Measurements from ENCODE around the gene DEFB132. TPM values are rescaled to one million over a fixed set of nuclear protein-coding genes. Genes with fewer than 3 reads are reported as not detected.
A peak's percentile ranks its signal among the peaks of the same experiment; 100 is the strongest.

Gene DEFB132
- total and polyA plus RNA-seq, 2 of the 13 experiments (the other 11 are each of a cell fraction or from before 2014, with no cell fraction given) = not detected

DNA sequence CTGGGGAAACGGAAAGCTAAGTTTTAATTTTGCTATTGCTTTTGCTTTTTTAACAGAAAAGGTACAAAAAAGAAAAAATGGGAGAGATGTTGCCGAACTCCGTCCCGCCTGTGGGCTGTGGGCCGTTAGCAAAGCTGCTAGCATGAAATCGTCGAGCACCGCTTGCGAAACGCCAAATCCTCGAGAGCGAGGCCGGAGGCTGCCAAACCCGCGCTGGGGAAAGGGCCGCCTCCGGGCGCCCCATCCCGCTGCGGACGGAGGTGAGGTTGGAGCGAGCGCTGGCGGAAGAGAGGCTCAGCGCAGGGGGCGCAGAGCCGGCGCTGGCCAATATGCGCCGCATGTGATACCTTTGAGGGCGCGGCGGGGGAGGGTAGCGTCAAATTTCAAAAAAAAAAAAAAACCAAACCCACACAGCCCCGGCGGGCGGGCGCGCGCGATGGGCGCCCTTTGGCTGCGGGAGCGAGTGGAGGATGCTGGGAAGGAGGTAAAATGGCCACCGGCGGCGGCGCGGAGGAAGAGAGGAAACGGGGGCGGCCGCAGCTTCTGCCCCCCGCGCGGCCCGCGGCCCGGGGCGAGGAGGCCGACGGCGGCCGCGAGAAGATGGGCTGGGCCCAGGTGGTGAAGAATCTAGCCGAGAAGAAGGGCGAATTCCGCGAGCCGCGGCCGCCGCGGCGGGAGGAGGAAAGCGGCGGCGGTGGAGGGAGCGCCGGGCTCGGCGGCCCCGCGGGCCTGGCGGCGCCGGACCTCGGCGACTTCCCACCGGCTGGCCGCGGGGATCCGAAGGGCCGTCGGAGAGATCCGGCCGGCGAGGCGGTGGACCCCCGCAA lies 39.8 kb downstream of the DEFB132 start, which contains the start of gene ZCCHC3 (continued):
- peak; percentile 21; the same call in 1 of the 2 replicates for TF ChIP-seq ARID2 (CRISPR knock-in tag; IDR thresholded peaks at IDR 0.05; ENCODE audit: borderline replicate concordance)
- TF ChIP-seq AGO1 (IDR thresholded peaks at IDR 0.05; ENCODE audit: low read depth, low read length, poor library complexity, severe bottlenecking) = peak; percentile 88
- TF ChIP-seq, protein P1, sequence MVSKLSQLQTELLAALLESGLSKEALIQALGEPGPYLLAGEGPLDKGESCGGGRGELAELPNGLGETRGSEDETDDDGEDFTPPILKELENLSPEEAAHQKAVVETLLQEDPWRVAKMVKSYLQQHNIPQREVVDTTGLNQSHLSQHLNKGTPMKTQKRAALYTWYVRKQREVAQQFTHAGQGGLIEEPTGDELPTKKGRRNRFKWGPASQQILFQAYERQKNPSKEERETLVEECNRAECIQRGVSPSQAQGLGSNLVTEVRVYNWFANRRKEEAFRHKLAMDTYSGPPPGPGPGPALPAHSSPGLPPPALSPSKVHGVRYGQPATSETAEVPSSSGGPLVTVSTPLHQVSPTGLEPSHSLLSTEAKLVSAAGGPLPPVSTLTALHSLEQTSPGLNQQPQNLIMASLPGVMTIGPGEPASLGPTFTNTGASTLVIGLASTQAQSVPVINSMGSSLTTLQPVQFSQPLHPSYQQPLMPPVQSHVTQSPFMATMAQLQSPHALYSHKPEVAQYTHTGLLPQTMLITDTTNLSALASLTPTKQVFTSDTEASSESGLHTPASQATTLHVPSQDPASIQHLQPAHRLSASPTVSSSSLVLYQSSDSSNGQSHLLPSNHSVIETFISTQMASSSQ (IDR thresholded peaks at IDR 0.05; ENCODE audit: low read depth) = peak; percentile 19; the same call in 1 of the 2 replicates
- TF ChIP-seq, protein P1 (CRISPR knock-in tag; IDR thresholded peaks at IDR 0.05; ENCODE audit: borderline replicate concordance) = no peak; the same call in 1 of the 2 replicates
- peak; percentile 92 for TF ChIP-seq ZNF235 (CRISPR knock-in tag; IDR thresholded peaks at IDR 0.05; ENCODE audit: borderline replicate concordance)
- TF ChIP-seq SMARCE1 (IDR thresholded peaks at IDR 0.05; ENCODE audit: borderline replicate concordance) = no peak
- TF ChIP-seq, protein P2, sequence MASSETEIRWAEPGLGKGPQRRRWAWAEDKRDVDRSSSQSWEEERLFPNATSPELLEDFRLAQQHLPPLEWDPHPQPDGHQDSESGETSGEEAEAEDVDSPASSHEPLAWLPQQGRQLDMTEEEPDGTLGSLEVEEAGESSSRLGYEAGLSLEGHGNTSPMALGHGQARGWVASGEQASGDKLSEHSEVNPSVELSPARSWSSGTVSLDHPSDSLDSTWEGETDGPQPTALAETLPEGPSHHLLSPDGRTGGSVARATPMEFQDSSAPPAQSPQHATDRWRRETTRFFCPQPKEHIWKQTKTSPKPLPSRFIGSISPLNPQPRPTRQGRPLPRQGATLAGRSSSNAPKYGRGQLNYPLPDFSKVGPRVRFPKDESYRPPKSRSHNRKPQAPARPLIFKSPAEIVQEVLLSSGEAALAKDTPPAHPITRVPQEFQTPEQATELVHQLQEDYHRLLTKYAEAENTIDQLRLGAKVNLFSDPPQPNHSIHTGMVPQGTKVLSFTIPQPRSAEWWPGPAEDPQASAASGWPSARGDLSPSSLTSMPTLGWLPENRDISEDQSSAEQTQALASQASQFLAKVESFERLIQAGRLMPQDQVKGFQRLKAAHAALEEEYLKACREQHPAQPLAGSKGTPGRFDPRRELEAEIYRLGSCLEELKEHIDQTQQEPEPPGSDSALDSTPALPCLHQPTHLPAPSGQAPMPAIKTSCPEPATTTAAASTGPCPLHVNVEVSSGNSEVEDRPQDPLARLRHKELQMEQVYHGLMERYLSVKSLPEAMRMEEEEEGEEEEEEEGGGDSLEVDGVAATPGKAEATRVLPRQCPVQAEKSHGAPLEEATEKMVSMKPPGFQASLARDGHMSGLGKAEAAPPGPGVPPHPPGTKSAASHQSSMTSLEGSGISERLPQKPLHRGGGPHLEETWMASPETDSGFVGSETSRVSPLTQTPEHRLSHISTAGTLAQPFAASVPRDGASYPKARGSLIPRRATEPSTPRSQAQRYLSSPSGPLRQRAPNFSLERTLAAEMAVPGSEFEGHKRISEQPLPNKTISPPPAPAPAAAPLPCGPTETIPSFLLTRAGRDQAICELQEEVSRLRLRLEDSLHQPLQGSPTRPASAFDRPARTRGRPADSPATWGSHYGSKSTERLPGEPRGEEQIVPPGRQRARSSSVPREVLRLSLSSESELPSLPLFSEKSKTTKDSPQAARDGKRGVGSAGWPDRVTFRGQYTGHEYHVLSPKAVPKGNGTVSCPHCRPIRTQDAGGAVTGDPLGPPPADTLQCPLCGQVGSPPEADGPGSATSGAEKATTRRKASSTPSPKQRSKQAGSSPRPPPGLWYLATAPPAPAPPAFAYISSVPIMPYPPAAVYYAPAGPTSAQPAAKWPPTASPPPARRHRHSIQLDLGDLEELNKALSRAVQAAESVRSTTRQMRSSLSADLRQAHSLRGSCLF (CRISPR knock-in tag; IDR thresholded peaks at IDR 0.05; ENCODE audit: borderline replicate concordance) = peak; percentile 94
- peak; percentile 97 for TF ChIP-seq ZNF781 (CRISPR knock-in tag; IDR thresholded peaks at IDR 0.05; ENCODE audit: borderline replicate concordance, not compliant biosample characterization)
- TF ChIP-seq, protein P3, sequence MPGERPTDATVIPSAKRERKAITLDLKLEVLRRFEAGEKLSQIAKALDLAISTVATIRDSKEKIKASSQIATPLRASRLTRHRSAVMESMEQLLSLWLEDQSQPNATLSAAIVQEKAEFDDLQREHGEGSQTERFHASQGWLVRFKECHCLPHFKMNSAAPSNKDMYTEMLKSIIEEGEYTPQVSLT (CRISPR knock-in tag; IDR thresholded peaks at IDR 0.05; ENCODE audit: borderline replicate concordance, low read depth) = peak; percentile 99
- TF ChIP-seq, protein P4, sequence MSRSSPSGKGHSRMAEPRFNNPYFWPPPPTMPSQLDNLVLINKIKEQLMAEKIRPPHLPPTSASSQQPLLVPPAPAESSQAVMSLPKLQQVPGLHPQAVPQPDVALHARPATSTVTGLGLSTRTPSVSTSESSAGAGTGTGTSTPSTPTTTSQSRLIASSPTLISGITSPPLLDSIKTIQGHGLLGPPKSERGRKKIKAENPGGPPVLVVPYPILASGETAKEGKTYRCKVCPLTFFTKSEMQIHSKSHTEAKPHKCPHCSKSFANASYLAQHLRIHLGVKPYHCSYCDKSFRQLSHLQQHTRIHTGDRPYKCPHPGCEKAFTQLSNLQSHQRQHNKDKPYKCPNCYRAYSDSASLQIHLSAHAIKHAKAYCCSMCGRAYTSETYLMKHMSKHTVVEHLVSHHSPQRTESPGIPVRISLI (CRISPR knock-in tag; IDR thresholded peaks at IDR 0.05; ENCODE audit: borderline replicate concordance) = peak; percentile 100
- peak; percentile 98 for TF ChIP-seq YY1 (IDR thresholded peaks at IDR 0.05; ENCODE audit: insufficient read depth, insufficient replicate concordance, low read depth, low read length)
- peak; percentile 70; the same call in 1 of the 2 replicates for TF ChIP-seq ZBTB7A (CRISPR knock-in tag; IDR thresholded peaks at IDR 0.05)
- TF ChIP-seq NR2F2 (IDR thresholded peaks at IDR 0.05; ENCODE audit: borderline replicate concordance, low read depth) = no peak; the same call in 1 of the 2 replicates

All from HepG2 (cell line).